IPS DF 19.7 (cell line): ENCODE data around the gene DNAH12.
"Not testable (repeated sequence)": the region's sequence is repeated elsewhere in the genome, so short reads cannot be mapped to it uniquely, and the experiment has no call there.

Experiments used
- DNase-seq: peaks from one replicate; pipeline ENCODE4 v3.0.0-alpha.2; 2013; ENCODE audit warnings: low read depth, low spot score

DNAH12 gene

DNA sequence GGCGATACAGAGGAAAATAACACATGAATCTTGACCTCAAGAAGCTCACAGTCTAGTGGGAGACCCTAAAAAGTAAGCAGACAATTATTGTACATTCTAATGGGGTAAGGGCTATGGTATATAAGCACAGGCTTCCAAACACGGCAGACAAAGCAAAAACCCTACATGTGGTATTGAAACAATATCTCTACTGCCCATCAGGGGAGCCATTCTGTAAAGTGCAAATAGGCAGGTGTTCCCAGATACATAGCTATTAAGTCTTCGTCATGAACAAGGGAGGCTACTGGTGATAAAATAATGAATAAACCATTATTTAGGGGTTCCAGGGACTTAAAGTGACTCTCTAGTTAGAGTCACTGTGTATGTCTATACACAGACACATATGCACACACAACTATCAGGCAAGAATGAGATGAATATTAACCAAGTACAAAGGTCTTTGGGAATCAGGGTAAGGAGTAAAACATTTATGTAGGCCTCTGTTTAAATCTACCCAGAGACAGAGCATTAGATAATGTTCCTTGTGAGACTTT, 213.0 kb downstream of the DNAH12 start:
- DNase-seq = no peak

DNA sequence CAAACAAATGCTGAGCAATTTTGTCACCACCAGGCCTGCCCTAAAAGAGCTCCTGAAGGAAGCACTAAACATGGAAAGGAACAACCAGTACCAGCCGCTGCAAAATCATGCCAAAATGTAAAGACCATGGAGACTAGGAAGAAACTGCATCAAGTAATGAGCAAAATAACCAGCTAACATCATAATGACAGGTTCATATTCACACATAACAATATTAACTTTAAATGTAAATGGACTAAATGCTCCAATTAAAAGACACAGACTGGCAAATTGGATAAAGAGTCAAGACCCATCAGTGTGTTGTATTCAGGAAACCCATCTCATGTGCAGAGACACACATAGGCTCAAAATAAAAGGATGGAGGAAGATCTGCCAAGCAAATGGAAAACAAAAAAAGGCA, 217.6 kb downstream of the DNAH12 start:
- DNase-seq = not testable (repeated sequence)

DNA sequence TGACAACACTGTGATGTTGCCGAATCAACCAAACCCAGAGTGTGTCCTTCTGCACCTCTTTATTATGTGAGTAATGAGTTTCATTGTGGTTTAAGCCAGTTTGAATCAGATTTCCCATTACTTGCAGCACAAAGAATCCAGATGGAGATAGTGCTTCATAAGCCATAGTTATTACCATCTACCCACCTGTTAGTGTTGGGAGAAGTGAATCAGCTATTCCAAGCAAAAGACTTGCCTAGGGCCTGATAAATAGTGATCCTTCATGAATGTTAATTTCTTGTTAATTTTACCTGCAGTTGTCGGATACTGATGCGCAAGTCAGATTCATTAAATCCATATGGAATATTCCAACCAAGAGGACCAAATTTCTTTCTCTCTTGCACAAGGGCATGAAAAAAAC, 229.9 kb downstream of the DNAH12 start:
- no peak for DNase-seq

DNA sequence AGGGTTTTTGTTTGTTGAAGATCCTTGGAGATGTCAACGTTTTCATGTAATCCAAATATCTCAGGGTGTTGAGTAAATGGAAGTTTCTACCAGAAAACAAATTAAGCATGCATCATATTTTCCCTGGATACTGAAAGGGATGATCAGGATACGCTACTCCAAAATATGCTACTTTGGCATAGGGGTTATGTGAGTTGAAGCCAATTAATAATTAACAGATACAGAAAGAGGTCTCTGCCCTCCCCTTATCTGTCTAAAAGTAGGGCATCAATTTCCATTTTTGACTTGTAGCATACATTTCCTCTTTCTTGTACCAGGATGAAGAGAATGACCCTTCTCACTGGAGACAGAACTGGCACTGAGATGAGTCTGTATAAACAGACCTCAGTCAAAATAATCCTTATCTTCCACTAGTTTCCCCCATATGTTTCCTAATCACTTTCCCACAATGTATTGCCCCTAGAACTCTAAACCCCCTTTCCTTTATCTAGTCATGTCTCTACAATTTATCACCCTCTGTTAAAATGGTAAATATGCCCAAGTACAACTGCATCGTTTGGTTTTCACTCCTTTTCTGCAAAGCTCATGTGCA, 234.3 kb downstream of the DNAH12 start:
- no peak for DNase-seq

DNA sequence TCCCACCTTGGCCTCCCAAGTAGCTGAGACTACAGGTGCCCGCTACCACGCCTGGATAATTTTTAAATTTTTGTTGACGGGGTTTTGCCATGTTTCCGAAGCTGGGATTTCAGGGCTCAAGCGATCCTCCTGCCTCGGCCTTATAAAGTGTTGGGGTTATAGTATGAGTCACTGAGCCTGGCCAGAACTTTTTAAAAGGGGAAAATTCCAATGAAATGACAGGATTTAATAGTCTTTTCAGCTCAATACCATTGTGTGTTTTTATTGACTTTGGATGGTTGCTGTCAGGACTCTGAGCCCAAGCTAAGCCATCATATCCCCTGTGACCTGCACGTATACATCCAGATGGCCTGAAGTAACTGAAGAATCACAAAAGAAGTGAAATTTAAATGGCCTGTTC, 240.6 kb downstream of the DNAH12 start:
- not testable (repeated sequence) for DNase-seq

DNA sequence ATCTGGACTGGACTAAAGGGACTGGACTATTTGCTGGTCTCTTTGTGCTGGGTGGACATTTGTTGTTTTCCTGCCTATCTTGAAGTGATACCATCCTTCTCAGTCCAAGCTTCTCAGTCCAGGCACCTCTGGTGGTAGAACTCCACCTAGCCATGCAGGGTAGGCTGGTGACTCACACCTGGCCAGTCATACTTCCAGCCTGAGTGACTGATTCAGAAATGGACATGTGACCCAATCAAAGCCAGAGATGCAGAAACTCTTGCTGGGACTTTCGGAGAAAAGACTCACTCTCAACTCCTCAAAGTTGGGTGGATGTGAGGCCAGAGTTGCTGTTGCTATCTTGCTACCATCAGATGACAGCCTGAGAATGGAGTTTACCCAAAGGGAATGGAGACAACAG, 246.1 kb downstream of the DNAH12 start:
- DNase-seq = no peak

DNA sequence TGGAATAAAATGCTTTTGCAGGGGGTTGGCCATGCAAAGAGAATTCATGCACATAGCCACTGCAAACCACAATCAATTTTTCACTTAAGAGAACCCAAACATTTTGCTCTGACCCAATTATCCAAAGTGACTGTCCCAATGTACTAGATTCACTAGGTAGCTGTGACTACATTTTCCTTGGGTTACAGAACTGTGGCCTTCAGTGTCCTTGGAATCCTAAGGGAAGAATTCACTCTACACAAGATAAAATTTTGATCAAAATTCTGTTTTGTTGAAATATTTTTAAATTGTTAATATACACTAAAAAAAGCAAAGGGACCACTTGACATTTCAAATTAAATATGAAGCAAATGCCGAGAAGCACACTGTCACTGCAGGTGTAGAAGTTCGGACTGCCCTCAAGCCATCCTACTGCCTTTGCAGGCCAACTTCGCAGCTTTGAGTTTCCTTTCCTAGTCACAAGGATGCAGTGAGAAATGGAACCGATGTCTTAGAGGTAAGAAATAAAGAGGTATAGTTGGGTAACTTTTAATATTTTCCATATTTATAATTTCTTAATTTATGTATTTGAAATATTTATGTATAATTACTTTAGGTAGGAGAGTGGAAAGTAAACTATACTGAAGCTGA, 251.1 kb downstream of the DNAH12 start:
- no peak for DNase-seq

DNA sequence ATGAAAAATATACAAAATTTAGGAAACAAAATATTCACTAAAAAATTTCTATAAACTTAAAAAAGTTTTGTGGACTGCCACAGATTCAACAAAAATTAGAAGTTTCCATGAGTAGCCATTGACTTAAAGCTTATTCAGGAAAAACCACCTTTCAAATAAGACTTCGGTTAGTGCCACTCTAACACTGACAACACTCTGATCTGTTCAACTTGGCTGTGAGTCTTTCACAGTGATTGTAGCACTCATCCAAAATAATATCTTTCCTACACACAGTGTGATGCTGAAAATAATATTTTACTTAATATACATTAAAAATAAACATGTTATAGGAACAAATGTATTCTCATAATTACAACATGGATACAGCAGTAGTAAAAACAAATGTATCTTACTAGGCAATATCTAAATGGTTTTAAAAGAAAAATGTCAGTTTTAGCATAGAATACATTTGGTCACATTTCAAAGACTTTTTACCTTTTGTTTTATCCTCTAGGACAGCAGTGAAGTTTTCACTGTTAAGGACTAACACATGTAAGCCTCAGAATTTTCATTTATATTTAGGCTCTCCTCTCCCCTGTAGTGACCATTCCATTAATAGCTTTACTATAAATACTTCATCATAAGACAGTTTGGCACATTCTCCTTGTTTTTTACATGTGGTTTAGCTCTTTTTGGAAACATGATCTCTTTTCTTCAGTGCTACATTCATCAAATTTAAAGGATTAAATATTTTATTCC, 251.8 kb downstream of the DNAH12 start, which contains the start of gene ASB14:
Gene ASB14, minus strand, starts transcription at position 527 of the 738 bp plus-strand sequence. CDS start 652 bp downstream, outside the sequence.
- no peak for DNase-seq

DNA sequence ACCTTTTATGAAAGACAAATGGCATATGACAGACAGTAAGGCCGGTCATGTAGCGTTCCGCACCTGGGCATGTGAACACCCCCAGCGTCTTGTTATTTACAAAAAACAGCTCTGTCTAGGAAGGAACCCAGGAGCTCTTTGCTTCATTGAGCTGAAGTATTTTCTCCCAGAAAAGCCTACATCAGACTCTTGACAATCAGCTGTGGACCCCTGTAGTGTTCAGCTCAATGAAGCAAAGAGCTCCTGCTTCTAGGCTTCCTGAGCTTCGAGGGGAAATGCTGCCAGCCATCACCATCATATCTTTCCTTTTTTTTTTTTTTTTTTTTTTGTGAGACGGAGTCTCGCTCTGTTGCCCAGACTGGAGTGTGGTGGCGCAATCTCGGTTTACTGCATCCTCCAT, 255.7 kb downstream of the DNAH12 start:
- DNase-seq = no peak

DNA sequence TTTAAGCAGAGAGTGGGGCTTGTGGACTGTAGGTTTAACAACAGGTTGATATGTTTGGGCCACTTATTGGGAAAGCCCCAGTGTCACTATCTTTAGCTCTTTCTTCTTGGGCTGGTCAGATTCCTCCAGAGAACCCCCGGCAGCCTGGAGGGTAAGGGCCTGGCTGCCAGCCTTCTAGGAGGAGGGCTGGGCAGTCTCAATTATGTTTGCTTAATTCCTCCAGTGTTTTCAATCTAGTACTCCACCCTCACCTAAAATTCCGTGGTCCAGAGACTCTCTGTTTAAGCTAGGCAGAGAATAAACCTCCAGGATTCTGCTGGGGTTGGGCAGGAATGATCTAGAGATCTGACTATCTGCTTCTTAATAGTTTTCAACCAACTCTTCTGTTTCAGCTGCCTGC, 256.9 kb downstream of the DNAH12 start:
- no peak for DNase-seq

DNA sequence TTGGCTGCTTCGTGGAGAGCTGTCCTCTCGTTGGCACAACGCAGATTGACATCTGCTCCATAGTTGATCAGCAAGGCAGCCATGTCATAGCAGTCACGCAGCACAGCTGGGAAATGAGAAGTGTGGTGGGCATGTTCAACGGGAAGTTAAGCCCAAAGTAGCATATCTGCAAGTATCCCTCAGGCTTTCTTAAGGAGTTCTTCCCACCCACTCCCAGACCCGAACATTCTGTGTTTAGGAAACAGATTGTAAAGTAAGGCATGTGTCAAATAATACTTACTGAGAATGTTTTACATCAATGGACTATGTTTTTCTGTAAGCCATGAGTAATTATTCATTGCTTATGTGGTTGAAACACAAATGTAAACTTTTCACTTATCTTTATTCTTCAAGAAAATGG, 260.8 kb downstream of the DNAH12 start:
- no peak for DNase-seq

DNA sequence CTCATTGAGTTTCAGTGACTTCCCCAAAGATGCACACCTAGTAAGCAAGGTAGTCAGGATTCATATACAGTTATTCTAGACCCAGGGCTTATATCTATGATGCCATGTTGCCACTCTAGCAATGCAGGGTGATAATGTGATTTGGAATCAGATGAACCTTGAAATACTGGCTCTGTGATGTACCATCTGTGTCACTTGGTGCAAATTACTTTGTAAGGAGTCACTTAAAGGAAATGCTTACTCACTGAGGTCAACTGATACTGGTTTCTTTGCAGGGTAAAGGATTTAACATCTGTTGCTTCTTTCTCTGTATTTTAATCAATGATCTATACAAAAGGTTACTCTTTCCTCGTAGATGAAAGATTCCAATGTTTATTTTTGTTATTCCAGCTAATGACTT, 262.4 kb downstream of the DNAH12 start:
- no peak for DNase-seq

DNA sequence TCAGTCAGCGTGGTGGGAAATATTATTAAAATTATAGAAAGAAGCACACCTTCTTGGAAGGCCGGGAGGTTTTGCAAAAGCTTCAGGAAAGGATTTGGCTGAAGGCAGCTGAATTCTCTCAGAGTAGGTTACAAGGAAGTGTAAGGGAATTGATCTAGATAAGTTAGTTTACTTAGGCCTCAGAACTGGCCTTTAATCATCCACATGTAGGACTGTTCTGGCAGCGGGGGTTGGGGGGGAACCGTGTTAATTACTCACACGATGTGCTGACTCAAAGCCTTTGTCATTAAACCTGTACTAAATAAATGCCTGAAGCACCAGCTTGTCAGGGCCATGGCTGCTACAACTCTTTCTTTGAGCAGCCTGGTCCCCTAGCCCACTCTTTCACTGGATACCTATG, 264.5 kb downstream of the DNAH12 start:
- DNase-seq = no peak

DNA sequence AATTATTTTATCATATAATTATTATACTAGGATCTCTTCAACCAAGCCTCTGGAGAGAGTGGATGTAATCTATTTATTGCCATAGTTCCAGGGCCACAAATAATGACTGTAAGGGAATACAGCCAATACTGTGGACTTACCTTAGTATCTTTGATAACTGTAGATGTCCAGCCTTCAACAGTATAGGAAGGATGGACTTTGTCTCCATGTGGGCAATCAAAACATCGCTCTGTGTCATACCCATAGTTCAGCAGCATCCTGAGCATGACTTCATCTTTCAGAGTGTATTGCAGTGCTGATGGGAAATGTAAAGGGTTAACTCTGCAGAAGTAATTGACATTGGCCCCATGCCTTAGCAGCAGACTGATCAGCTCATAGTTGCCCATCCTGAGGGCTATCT, 265.9 kb downstream of the DNAH12 start:
- DNase-seq = no peak

DNA sequence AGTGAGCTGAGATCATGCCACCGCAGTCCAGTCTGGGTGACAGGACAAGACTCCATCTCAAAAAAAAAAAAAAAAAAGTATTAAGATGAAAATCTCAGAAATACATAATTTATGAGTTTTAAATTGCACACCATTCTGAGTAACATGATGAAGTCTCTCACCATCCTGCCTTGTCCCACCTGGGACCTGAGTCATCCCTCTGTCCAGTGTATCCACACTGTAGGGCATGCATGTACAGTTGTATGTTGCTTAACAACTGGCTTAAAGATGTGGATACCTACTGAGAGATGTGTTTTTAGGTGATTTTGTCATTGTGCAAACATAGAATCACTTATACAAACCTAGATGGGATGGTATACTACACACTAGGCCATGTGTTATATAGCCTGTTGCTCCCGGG, 268.8 kb downstream of the DNAH12 start:
- DNase-seq = no peak

DNA sequence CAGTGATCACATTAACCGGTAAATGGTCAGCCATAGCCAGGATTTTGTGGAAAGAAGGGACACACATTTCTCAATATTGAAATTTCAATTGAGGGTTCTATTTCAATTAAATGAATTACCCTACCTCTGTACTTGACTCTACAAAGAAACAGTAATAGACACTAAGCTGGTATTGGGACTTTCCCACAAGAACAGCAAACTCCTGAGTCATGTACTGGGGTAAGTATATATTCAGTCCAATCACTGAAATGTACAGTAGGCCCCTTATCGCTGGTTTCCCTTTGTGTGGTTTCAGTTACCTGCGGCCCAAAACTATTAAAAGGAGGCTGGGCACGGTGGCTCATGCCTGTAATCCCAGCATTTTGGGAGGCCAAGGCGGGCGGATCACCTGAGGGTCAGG, 269.3 kb downstream of the DNAH12 start:
- no peak for DNase-seq

DNA sequence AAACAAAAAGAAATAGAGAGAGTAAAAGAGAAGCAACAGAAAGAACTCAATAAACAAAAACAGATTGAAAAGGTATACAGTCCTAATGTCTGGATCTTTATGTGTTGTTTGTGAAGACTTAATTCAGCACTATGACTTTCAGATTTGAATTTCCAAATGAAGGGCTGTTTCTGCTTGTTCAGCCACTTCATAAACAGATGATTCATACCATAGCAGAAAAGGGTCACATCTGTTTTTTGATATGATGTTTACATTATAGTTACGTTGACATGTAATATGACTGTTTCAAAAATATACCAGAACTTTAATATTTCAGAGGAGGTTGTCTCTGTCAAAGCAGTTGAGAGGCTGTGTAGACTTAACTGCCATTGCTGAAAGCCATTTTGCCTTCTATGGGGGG, 275.7 kb downstream of the DNAH12 start:
- DNase-seq = no peak

DNA sequence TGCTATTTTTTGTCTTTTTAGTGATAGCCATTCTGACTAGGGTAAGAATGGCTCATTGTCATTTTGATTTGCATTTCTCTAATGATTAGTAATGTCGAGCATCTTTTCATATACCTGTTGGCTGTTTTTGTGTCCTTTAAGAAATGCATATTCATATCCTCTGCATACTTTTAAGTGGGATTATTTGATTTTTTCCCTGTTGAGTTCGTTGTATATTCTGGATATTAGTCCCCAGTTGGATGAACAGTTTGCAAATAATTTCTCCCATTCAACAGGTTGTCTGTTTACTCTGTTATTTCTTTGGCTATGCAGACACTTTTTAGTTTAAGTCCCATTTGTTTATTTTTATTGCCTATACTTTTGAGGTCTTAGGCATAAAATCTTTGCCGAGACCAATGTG, 282.2 kb downstream of the DNAH12 start:
- no peak for DNase-seq

DNA sequence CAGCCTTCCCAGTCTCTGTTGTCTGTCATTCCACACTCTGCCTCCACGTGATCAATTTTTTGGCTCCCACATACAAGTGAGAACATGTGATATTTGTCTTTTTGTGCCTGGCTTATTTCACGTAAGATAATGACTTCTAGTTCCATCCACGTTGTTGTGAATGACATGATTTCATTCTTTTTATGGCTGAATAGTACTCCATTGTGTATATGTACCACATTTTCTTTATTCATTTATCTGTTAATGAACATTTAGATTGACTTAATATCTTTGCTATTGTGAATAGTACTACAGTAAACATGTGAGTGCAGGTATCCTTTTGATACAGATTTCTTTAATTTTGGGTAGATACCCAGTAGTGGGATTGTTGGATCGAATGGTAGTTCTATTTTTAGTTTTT, 283.0 kb downstream of the DNAH12 start:
- no peak for DNase-seq

DNA sequence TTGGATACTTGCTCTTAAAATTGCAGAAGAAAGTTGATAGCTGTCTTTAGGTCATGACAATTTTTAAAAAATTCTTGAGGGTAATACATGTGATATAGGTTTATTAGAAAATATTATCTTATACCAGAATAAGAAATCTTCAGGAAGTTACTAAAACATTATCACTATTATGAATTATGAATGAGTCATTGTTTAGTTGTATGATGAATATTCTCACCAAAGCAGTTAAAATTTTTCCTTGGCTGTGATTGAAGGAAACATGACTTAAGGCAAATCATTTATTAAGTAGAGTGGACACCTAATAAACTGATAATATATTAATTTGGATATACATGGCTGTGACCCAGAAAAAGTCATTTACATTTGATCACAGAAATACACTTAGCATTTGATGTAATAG, 286.5 kb downstream of the DNAH12 start:
- no peak for DNase-seq

DNA sequence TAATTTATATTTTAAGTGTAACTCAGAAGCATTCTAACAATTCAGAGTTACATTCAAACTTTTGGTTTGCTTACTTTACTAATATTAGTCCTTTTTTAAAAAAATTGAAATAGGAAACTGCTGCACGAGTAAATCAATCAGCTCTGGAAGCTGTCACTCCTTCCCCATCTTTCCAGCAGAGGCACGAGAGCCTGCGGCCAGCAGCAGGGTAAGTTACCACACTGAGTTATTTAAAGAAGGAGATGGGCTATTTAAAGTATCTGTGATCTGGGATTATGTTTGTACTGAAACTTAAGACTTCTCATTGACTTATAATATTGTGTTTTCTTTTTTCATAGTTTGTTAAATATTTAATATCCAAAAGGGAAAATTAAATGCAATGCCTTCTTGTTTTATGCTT, 287.3 kb downstream of the DNAH12 start:
- DNase-seq = no peak

DNA sequence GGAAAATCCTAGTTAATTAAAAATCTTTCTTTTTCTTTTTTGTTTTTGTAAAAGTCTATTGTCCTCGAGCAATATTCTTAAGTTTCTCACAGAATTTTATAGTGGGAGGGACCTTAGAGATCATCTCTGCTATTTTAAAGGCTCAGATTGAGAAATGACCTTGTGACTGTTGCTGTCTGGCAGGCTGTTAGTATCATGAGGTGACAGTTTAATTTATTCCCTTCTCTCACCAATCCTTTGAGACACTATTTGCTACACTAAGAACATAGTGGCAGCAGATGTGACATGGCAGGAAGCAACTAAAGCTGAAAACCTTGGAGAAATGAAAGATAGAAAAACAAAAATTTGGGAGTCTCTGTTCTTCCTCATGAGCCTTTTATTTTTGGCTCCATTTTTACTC, 291.7 kb downstream of the DNAH12 start:
- DNase-seq = no peak

DNA sequence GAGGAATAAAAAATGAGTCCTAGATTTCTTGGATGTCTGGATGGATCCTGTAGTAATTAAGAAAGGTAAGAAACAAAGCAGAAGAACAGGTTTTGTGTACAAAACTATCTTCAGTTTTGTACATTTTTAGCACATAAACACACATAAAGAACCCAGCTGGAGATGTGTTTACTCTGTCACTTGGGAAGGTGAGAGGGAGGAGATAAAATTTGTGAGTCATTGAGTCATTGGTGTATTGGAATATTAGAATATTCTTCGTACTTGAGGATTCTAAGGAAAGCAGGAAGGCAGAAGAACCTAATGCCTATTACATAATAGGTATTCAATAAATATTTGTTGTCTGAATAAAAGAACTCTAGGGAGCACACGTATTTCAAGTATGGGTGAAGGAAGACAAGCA, 299.2 kb downstream of the DNAH12 start:
- DNase-seq = no peak
